ENCODE data around the gene DXO. TPM values are rescaled to one million over a fixed set of nuclear protein-coding genes. Genes with fewer than 3 reads are reported as not detected.

DXO gene
- total RNA-seq, 8 experiments from 2014 or later = 15.3 to 26.9 (median 22.9) TPM

- peak in 1 of 8 experiments; percentile 64 for ATAC-seq (replicated peaks in 6 of 8)
- Histone ChIP-seq H3K4me3 (no peak overlapping the region), H3K27ac (no peak overlapping the region), H3K4me1 (replicated peaks in 1 of 2) (no peaks in the 10 kb centered on the region)
- in situ Hi-C loops (cut with MboI; ENCODE audit: low pct_unique_long_range_greater_than_20kb in 2 of 9, low sequenced_read_pairs in 9 of 9, unreplicated experiment in 9 of 9) = no loop called here
- WGBS, 10 experiments = 63 to 94% (median 76%) methylated on average over 1 to 10 of the region's 11 CpGs; no CpG with 5 or more reads in 2 of the 10 experiments
Observed at GRCh38 chr6:31927863-31928671, 43.9 kb downstream of the DXO start.

GRCh38 chr6:31927242-31927862 is 44.6 kb downstream of the DXO start, which contains the start of gene C2:
Gene C2, plus strand, starts transcription at chr6:31927717. Its CDS starts 36 bp downstream, at chr6:31927753.
- Histone ChIP-seq H3K4me3 (no peak within 1 kb of the TSS), H3K4me1 (replicated peaks in 1 of 2) (no peaks in the 10 kb centered on the region), H3K27ac (no peak within 1 kb of the TSS)
- 33 to 88% (median 66%) methylated on average over 1 to 8 of the region's 11 CpGs; no CpG with 5 or more reads in 2 of the 10 experiments for WGBS, 10 experiments
- in situ Hi-C loops (cut with MboI; ENCODE audit: low pct_unique_long_range_greater_than_20kb in 2 of 9, low sequenced_read_pairs in 9 of 9, unreplicated experiment in 9 of 9) = no loop called here
- ATAC-seq (replicated peaks in 6 of 8) = peak in 1 of 8 experiments; percentile 77

GRCh38 chr6:31922942-31923341 is 49.0 kb downstream of the DXO start:
- Histone ChIP-seq H3K4me3 (no peak overlapping the region), H3K4me1 (replicated peaks in 1 of 2) (no peaks in the 10 kb centered on the region), H3K27ac (no peak overlapping the region)
- in situ Hi-C loops (cut with MboI; ENCODE audit: low pct_unique_long_range_greater_than_20kb in 2 of 9, low sequenced_read_pairs in 9 of 9, unreplicated experiment in 9 of 9) = no loop called here
- 0 to 21% (median 17%) methylated on average over 1 to 5 of the region's 5 CpGs; no CpG with 5 or more reads in 2 of the 10 experiments for WGBS, 10 experiments
- ATAC-seq (replicated peaks in 6 of 8) = peak in 1 of 8 experiments; percentile 30

- WGBS, 10 experiments = 17 to 88% (median 80%) methylated on average over 1 of the region's 2 CpGs; no CpG with 5 or more reads in 3 of the 10 experiments
- no peaks in the 10 kb centered on the region for H3K4me1 ChIP-seq (replicated peaks in 1 of 2)
- in situ Hi-C loops (cut with MboI; ENCODE audit: low pct_unique_long_range_greater_than_20kb in 2 of 9, low sequenced_read_pairs in 9 of 9, unreplicated experiment in 9 of 9) = no loop called here
- no peak overlapping the region for H3K27ac ChIP-seq
- peak in 3 of 8 experiments; percentile 60 to 78 (median 77) for ATAC-seq (replicated peaks in 6 of 8)
- no peak overlapping the region for H3K4me3 ChIP-seq
Observed at GRCh38 chr6:31920811-31921210, 51.1 kb downstream of the DXO start.

Other genes with a start within 250 kb of the DXO start
- 1 to 10 TPM in 2 of 8 experiments, under 1 TPM in 6; 0.18 to 1.8 (median 0.58) TPM for gene MPIG6B, start 248.8 kb downstream of the DXO start, total RNA-seq
- gene DDAH2, start 242.8 kb downstream of the DXO start, total RNA-seq = 100 to 1,000 TPM in 5 of 8 experiments, 10 to 100 TPM in 3; 15.5 to 168 (median 120) TPM
- gene CLIC1, start 235.6 kb downstream of the DXO start, total RNA-seq = 100 to 1,000 TPM in 5 of 8 experiments, 10 to 100 TPM in 3; 73.5 to 627 (median 176) TPM
- gene MSH5, start 232.1 kb downstream of the DXO start, total RNA-seq = 10 to 100 TPM in 5 of 8 experiments, 1 to 10 TPM in 3; 3.8 to 65.3 (median 11.3) TPM
- gene SAPCD1, start 209.5 kb downstream of the DXO start, total RNA-seq = 1 to 10 TPM in 7 of 8 experiments, under 1 TPM in 1; 0.87 to 8.0 (median 2.7) TPM
- gene VWA7, start 194.8 kb downstream of the DXO start, total RNA-seq = 1 to 10 TPM in 6 of 8 experiments, under 1 TPM in 2; 0.63 to 2.9 (median 1.4) TPM
- gene VARS1, start 176.4 kb downstream of the DXO start, total RNA-seq = 100 to 1,000 TPM in 2 of 8 experiments, 10 to 100 TPM in 6; 26.4 to 135 (median 52.7) TPM
- gene LSM2, start 165.2 kb downstream of the DXO start, total RNA-seq = 10 to 100 TPM; 34.8 to 79.8 (median 47.1) TPM
- gene HSPA1L, start 156.9 kb downstream of the DXO start, total RNA-seq = 1 to 10 TPM; 1.0 to 4.3 (median 3.1) TPM
- 100 to 1,000 TPM in 2 of 8 experiments, 10 to 100 TPM in 6; 29.3 to 514 (median 92.4) TPM for gene HSPA1A, start 156.6 kb downstream of the DXO start, total RNA-seq
- gene HSPA1B, start 144.4 kb downstream of the DXO start, total RNA-seq = 100 to 1,000 TPM in 6 of 8 experiments, 10 to 100 TPM in 2; 68.6 to 489 (median 130) TPM
- 100 to 1,000 TPM in 1 of 8 experiments, 10 to 100 TPM in 7; 22.8 to 106 (median 36.2) TPM for gene NEU1, start 109.3 kb downstream of the DXO start, total RNA-seq
- gene SLC44A4, start 93.1 kb downstream of the DXO start, total RNA-seq = 1 to 10 TPM in 2 of 8 experiments, under 1 TPM in 5, not detected in 1; 0.07 to 1.0 (median 0.41) TPM
- 100 to 1,000 TPM in 1 of 8 experiments, 10 to 100 TPM in 7; 19.9 to 112 (median 60.3) TPM for gene EHMT2, start 74.4 kb downstream of the DXO start, total RNA-seq
- 10 to 100 TPM in 6 of 8 experiments, 1 to 10 TPM in 2; 1.9 to 34.9 (median 15.9) TPM for gene ZBTB12, start 70.1 kb downstream of the DXO start, total RNA-seq
- 10 to 100 TPM in 1 of 8 experiments, 1 to 10 TPM in 6, under 1 TPM in 1; 0.67 to 55.1 (median 1.8) TPM for gene C2, start 44.4 kb downstream of the DXO start, total RNA-seq
- gene CFB, start 26.0 kb downstream of the DXO start, total RNA-seq = 100 to 1,000 TPM in 1 of 8 experiments, 10 to 100 TPM in 3, 1 to 10 TPM in 4; 2.3 to 300 (median 12.7) TPM
- 10 to 100 TPM; 50.3 to 91.1 (median 72.3) TPM for gene NELFE, start 13.2 kb downstream of the DXO start, total RNA-seq
- gene SKIC2, start 13.0 kb downstream of the DXO start, total RNA-seq = 10 to 100 TPM; 30.6 to 68.4 (median 52.9) TPM
- gene C4A, start 9.9 kb upstream of the DXO start, total RNA-seq = 100 to 1,000 TPM in 1 of 8 experiments, 10 to 100 TPM in 4, 1 to 10 TPM in 3; 3.1 to 631 (median 17.1) TPM
- 100 to 1,000 TPM in 1 of 8 experiments, 10 to 100 TPM in 4, 1 to 10 TPM in 3; 2.5 to 575 (median 14.2) TPM for gene C4B, start 42.7 kb upstream of the DXO start, total RNA-seq
- gene CYP21A2, start 66.3 kb upstream of the DXO start, total RNA-seq = 1 to 10 TPM in 2 of 8 experiments, under 1 TPM in 6; 0.16 to 8.7 (median 0.77) TPM
- gene TNXB, start 137.2 kb upstream of the DXO start, total RNA-seq = 10 to 100 TPM in 2 of 8 experiments, 1 to 10 TPM in 5, under 1 TPM in 1; 0.81 to 84.8 (median 3.1) TPM
- 10 to 100 TPM; 25.6 to 59.0 (median 45.1) TPM for gene ATF6B, start 156.1 kb upstream of the DXO start, total RNA-seq
- 10 to 100 TPM in 1 of 8 experiments, 1 to 10 TPM in 7; 4.4 to 11.9 (median 6.4) TPM for gene FKBPL, start 158.2 kb upstream of the DXO start, total RNA-seq
- 1 to 10 TPM in 4 of 8 experiments, under 1 TPM in 4; 0.50 to 2.9 (median 1.1) TPM for gene PRRT1, start 179.8 kb upstream of the DXO start, total RNA-seq
- gene PPT2, start 182.0 kb upstream of the DXO start, total RNA-seq = 10 to 100 TPM; 18.9 to 41.5 (median 30.9) TPM
- 10 to 100 TPM in 4 of 8 experiments, 1 to 10 TPM in 4; 5.6 to 23.9 (median 9.9) TPM for gene EGFL8, start 192.5 kb upstream of the DXO start, total RNA-seq
- 10 to 100 TPM; 44.5 to 84.4 (median 67.4) TPM for gene AGPAT1, start 203.9 kb upstream of the DXO start, total RNA-seq
- gene RNF5, start 206.3 kb upstream of the DXO start, total RNA-seq = 100 to 1,000 TPM in 4 of 8 experiments, 10 to 100 TPM in 4; 40.1 to 152 (median 98.5) TPM
- gene AGER, start 212.1 kb upstream of the DXO start, total RNA-seq = 10 to 100 TPM in 1 of 8 experiments, 1 to 10 TPM in 7; 1.4 to 11.8 (median 5.3) TPM
- gene PBX2, start 218.1 kb upstream of the DXO start, total RNA-seq = 10 to 100 TPM; 25.9 to 78.8 (median 48.0) TPM
- 1 to 10 TPM in 7 of 8 experiments, under 1 TPM in 1; 0.60 to 7.7 (median 1.4) TPM for gene GPSM3, start 220.5 kb upstream of the DXO start, total RNA-seq